CD4-positive, alpha-beta memory T cell (primary cell): ENCODE measurements around the gene JADE3. TPM values are rescaled to one million over a fixed set of nuclear protein-coding genes. Genes with fewer than 3 reads are reported as not detected.
"Not testable (repeated sequence)": the region's sequence is repeated elsewhere in the genome, so short reads cannot be mapped to it uniquely, and the experiment has no call there.

Source experiments
- CTCF ChIA-PET: fragments of 350-600 bp; sonication (Branson Sonifier 250); formaldehyde crosslinking; loops from one replicate; lab custom pipeline; 2021; ENCODE audit warnings: inconsistent platforms; ENCODE audit not compliant: partially characterized antibody; lab: Charles Lee
- POLR2A ChIA-PET: fragments of 350-600 bp; sonication (Branson Sonifier 250); formaldehyde crosslinking; loops from one replicate; lab custom pipeline; 2021; ENCODE audit not compliant: partially characterized antibody; lab: Charles Lee
- DNase-seq, 5 donors: peaks; one replicate each; pipeline versions ENCODE4 v3.0.0 to v3.0.0-alpha.2; 2020 to 2022; ENCODE audit warnings: mixed read lengths in 1 of 5
- H3K27ac ChIP-seq: one replicate; pipeline ENCODE4 v1.7.0; 2013; ENCODE audit warnings: low read depth, low read length
- H3K27me3 ChIP-seq: 2 replicates; pipeline ENCODE4 v1.7.0; 2013; ENCODE audit warnings: mild to moderate bottlenecking, low read length, moderate library complexity; ENCODE audit not compliant: insufficient read depth
- H3K36me3 ChIP-seq: 2 replicates; pipeline ENCODE4 v1.7.0; 2013; ENCODE audit warnings: mild to moderate bottlenecking, low read length, moderate library complexity; ENCODE audit not compliant: insufficient read depth
- H3K4me1 ChIP-seq: 2 replicates; pipeline ENCODE4 v1.7.0; 2013; ENCODE audit warnings: mild to moderate bottlenecking, low read length, moderate library complexity; ENCODE audit not compliant: insufficient read depth
- H3K4me3 ChIP-seq, 2 donors: one replicate each; pipeline ENCODE4 v1.7.0; 2013; ENCODE audit warnings: low read length in 2 of 2, mild to moderate bottlenecking in 1 of 2
- H3K9me3 ChIP-seq, 2 donors: one replicate each; pipeline ENCODE4 v1.7.0; 2013; ENCODE audit warnings: low read length in 2 of 2, control low read depth in 1 of 2; ENCODE audit not compliant: control insufficient read depth in 1 of 2
- H3K27ac Mint-ChIP-seq, 7 donors: one replicate each; pipeline ENCODE4 v1.8.0; 2020 to 2021; ENCODE audit warnings: mixed read lengths in 7 of 7, mild to moderate bottlenecking in 6 of 7, inconsistent platforms in 3 of 7, moderate library complexity in 3 of 7
- H3K27me3 Mint-ChIP-seq, 2 donors: one replicate each; pipeline ENCODE4 v1.8.0; 2020 to 2021; ENCODE audit warnings: mixed read lengths in 2 of 2
- H3K36me3 Mint-ChIP-seq, 2 donors: one replicate each; pipeline ENCODE4 v1.8.0; 2020 to 2021; ENCODE audit warnings: mixed read lengths in 2 of 2, inconsistent platforms in 1 of 2, mild to moderate bottlenecking in 1 of 2
- H3K4me1 Mint-ChIP-seq, 4 donors: one replicate each; pipeline ENCODE4 v1.8.0; 2020 to 2021; ENCODE audit warnings: mixed read lengths in 4 of 4, mild to moderate bottlenecking in 1 of 4
- H3K4me3 Mint-ChIP-seq, 8 donors: one replicate each; pipeline ENCODE4 v1.8.0; 2020 to 2021; ENCODE audit warnings: mixed read lengths in 8 of 8, mild to moderate bottlenecking in 7 of 8, moderate library complexity in 6 of 8, inconsistent platforms in 3 of 8
- H3K9me3 Mint-ChIP-seq, 8 donors: one replicate each; pipeline ENCODE4 v1.8.0; 2020 to 2021; ENCODE audit warnings: mixed read lengths in 8 of 8, mild to moderate bottlenecking in 5 of 8, inconsistent platforms in 3 of 8, moderate library complexity in 1 of 8
- intact Hi-C: fragments of 100-400 bp; cut with micrococcal nuclease; formaldehyde crosslinking; loops from one replicate; pipeline ENCODE4 v1.15.1; 2023
- polyA plus RNA-seq, 2 donors: library from polyadenylated mRNA; unstranded; fragments of 300-500 nt; fragmentation: Illumina TruSeq; gene quantifications; one replicate each; pipeline ENCODE4 v1.2.3, GENCODE V29; 2021
- total RNA-seq, 2 experiments: library from RNA; stranded (reverse); gene quantifications; one replicate each; pipeline ENCODE4 v1.2.3, GENCODE V29; 2021

JADE3 gene
- total and polyA plus RNA-seq, 4 experiments from 2014 or later: 0.25 to 0.58 (median 0.44) TPM; not detected in 1

DNA sequence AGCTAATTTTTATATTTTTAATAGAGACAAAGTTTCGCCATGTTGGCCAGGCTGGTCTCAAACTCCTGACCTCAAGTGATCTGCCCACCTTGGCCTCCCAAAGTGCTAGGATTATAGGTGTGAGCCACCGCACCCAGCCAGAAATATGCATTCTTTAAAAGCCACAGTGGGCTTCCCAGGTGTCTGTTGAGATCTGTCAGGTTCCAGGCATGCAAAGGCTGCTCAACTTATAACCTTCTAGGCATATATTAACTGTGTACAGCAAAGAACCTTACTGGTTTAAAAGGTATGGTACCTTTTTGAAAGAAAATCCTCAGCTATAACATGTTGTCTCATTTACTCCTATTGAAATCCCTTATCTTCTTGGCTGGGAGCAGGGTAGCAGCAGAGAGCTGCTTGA lies 42.5 kb downstream of the JADE3 start:
- no peak for DNase-seq
- no peaks in the 10 kb centered on the region for H3K9me3 Mint-ChIP-seq
- H3K27ac ChIP-seq: no peak overlapping the region
- H3K27ac Mint-ChIP-seq: no peak overlapping the region
- peaks cover 0 to 3% of the 10 kb centered on the region in 2 donors for H3K27me3 Mint-ChIP-seq
- CTCF ChIA-PET: no interaction called here
- no peaks in the 10 kb centered on the region for H3K4me1 ChIP-seq
- POLR2A ChIA-PET: no interaction called here
- no peaks in the 10 kb centered on the region for H3K9me3 ChIP-seq
- intact Hi-C loops: no loop called here
- no peaks in the 10 kb centered on the region for H3K36me3 ChIP-seq
- no peaks in the 10 kb centered on the region for H3K36me3 Mint-ChIP-seq
- no peak overlapping the region for H3K4me3 Mint-ChIP-seq
- H3K4me3 ChIP-seq: no peak overlapping the region
- H3K4me1 Mint-ChIP-seq: no peaks in the 10 kb centered on the region
- H3K27me3 ChIP-seq: no peaks in the 10 kb centered on the region

DNA sequence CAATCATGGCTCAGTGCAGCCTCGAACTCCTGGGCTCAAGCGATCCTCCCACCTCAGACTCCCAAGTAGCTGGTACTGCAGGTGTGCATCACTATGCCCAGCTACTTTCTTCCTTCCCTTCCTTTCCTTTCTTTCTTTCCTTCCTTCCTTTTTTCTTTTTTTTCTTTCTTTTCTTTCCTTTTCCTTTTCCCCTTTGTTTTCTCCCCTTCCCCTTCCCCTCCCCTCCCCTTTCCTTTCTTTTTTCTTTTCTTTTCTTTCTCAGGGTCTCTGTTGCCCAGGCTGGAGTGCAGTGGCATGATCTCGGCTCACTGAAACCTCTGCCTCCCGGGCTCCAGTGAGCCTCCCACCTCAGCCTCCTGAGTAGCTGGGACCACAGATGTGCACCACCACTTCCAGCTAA lies 44.4 kb downstream of the JADE3 start:
- H3K4me3 ChIP-seq, POLR2A ChIA-PET, H3K4me3 Mint-ChIP-seq, H3K9me3 ChIP-seq, H3K4me1 Mint-ChIP-seq, H3K27ac Mint-ChIP-seq, H3K27me3 Mint-ChIP-seq, H3K36me3 Mint-ChIP-seq, H3K36me3 ChIP-seq, H3K27me3 ChIP-seq, H3K4me1 ChIP-seq, DNase-seq, CTCF ChIA-PET, intact Hi-C loops, H3K27ac ChIP-seq, H3K9me3 Mint-ChIP-seq: not testable (repeated sequence)

DNA sequence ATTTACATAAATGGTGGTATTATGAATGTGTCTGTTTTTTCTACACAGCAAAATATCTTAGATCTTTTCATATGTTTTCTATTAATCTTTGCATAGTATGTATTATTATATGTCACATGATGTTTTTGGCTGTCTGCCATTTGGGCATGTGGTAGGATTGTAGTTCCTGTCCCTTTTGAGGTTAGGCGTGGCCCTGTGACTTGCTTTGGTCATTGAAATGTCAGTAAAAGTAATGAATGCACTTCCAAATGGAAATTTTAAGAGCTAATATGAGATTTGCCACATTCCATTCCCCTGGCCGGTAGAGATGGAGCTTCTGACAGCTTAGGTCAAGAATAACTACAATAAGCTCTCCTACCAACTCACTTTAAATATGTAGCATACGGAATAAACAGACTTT lies 45.1 kb downstream of the JADE3 start:
- no peaks in the 10 kb centered on the region for H3K9me3 ChIP-seq
- POLR2A ChIA-PET: no interaction called here
- H3K27me3 ChIP-seq: no peaks in the 10 kb centered on the region
- H3K27me3 Mint-ChIP-seq: peaks cover 0 to 1% of the 10 kb centered on the region in 2 donors
- no peak for DNase-seq
- CTCF ChIA-PET: no interaction called here
- no peaks in the 10 kb centered on the region for H3K4me1 Mint-ChIP-seq
- no peak overlapping the region for H3K27ac Mint-ChIP-seq
- no peaks in the 10 kb centered on the region for H3K36me3 ChIP-seq
- intact Hi-C loops: no loop called here
- H3K4me3 Mint-ChIP-seq: no peak overlapping the region
- H3K27ac ChIP-seq: no peak overlapping the region
- H3K4me1 ChIP-seq: no peaks in the 10 kb centered on the region
- H3K4me3 ChIP-seq: no peak overlapping the region
- no peaks in the 10 kb centered on the region for H3K9me3 Mint-ChIP-seq
- H3K36me3 Mint-ChIP-seq: no peaks in the 10 kb centered on the region

DNA sequence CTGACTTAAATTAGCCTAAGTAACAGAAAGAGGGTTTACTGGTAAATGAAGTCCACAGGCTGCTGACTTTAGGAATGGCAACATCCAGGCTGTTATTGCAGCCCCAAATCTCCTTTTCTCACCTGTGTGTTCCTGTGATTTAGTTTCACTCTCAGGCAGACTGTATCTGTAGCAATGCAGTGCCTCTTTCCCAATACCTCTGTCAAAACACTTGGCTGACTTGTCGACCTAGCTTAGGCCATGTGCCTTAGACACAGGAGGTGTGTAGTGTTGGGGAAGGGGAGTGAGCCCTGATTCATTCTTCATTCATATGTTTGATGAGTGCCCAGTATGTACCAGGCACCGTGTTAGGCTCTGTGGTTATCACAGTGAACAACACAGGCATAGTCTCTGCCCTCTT lies 46.9 kb downstream of the JADE3 start:
- H3K4me3 ChIP-seq: no peak overlapping the region
- no peak overlapping the region for H3K27ac ChIP-seq
- CTCF ChIA-PET: no interaction called here
- no peaks in the 10 kb centered on the region for H3K9me3 ChIP-seq
- H3K36me3 ChIP-seq: no peaks in the 10 kb centered on the region
- intact Hi-C loops: no loop called here
- H3K27me3 ChIP-seq: no peaks in the 10 kb centered on the region
- Mint-ChIP-seq H3K27ac (no peak overlapping the region), H3K27me3 (peaks cover 0 to 1% of the 10 kb centered on the region in 2 donors), H3K36me3 (no peaks in the 10 kb centered on the region), H3K4me3 (no peak overlapping the region), H3K9me3 (no peaks in the 10 kb centered on the region), H3K4me1 (no peaks in the 10 kb centered on the region)
- no peak for DNase-seq
- H3K4me1 ChIP-seq: no peaks in the 10 kb centered on the region
- POLR2A ChIA-PET: no interaction called here

DNA sequence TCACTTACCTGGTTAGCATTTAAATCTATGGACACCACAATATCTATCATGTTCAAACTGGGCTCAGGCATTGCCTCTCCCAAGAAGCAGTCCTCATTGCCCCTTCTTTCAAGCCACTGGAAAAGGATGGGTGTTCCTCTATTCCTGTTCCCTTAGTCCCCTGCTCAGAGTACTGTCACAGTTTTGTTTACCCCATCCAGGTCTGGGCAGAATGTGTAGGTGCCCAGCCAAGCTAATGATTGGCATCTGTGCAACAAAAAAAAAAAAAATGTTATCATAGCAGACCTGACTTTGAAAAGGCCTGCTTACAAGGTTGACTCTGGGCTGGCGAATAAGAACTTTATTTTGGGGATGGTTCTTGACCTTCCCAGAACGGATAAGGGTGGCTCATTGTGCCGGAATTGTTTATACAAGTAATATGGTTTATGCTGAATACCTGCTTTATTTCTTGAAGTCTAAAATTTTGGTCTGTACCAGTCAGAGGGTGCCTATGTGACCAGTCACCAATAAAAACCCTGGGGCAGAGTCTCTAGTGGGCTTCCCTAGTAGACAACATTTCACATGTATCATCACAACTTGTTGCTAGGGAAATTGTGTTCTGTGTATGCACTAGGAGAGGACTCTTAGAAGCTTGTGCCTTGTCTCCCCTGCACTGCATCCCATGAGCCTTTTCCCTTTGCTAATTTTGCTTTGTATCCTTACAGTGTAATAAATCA lies 47.9 kb downstream of the JADE3 start:
- H3K4me3 ChIP-seq: no peak overlapping the region
- POLR2A ChIA-PET: no interaction called here
- H3K9me3 Mint-ChIP-seq: no peaks in the 10 kb centered on the region
- CTCF ChIA-PET: no interaction called here
- no peaks in the 10 kb centered on the region for H3K4me1 Mint-ChIP-seq
- no peaks in the 10 kb centered on the region for H3K36me3 Mint-ChIP-seq
- no peaks in the 10 kb centered on the region for H3K9me3 ChIP-seq
- H3K27ac Mint-ChIP-seq: no peak overlapping the region
- DNase-seq: no peak
- no peak overlapping the region for H3K4me3 Mint-ChIP-seq
- no peaks in the 10 kb centered on the region for H3K36me3 ChIP-seq
- H3K4me1 ChIP-seq: no peaks in the 10 kb centered on the region
- peaks cover 0 to 1% of the 10 kb centered on the region in 2 donors for H3K27me3 Mint-ChIP-seq
- intact Hi-C loops: no loop called here
- no peak overlapping the region for H3K27ac ChIP-seq
- no peaks in the 10 kb centered on the region for H3K27me3 ChIP-seq

DNA sequence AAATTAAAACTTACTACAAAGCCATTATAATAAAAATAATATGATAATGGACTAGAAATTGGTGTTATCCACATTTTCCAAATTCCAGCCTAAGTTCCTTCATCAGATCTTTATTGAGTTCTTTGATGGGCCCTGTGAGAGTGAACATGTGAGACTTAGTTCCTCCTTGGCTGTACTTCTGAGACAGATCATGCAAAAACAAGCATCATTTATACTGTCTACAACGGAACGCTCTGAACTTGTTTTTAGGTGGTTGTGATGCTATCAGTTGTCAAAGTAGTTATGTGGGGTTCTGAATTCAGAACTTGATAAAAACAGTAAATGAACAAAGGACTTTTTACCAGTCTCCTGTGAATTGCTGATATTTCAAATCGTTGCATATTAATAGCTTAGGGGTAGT lies 48.9 kb downstream of the JADE3 start:
- no peaks in the 10 kb centered on the region for H3K36me3 ChIP-seq
- Mint-ChIP-seq H3K4me1 (no peaks in the 10 kb centered on the region), H3K36me3 (no peaks in the 10 kb centered on the region), H3K27me3 (peaks cover 0 to 1% of the 10 kb centered on the region in 2 donors), H3K9me3 (no peaks in the 10 kb centered on the region), H3K4me3 (no peak overlapping the region), H3K27ac (no peak overlapping the region)
- no peaks in the 10 kb centered on the region for H3K27me3 ChIP-seq
- CTCF ChIA-PET: no interaction called here
- no peaks in the 10 kb centered on the region for H3K9me3 ChIP-seq
- intact Hi-C loops: no loop called here
- DNase-seq: no peak
- H3K4me3 ChIP-seq: no peak overlapping the region
- H3K27ac ChIP-seq: no peak overlapping the region
- H3K4me1 ChIP-seq: no peaks in the 10 kb centered on the region
- POLR2A ChIA-PET: no interaction called here

DNA sequence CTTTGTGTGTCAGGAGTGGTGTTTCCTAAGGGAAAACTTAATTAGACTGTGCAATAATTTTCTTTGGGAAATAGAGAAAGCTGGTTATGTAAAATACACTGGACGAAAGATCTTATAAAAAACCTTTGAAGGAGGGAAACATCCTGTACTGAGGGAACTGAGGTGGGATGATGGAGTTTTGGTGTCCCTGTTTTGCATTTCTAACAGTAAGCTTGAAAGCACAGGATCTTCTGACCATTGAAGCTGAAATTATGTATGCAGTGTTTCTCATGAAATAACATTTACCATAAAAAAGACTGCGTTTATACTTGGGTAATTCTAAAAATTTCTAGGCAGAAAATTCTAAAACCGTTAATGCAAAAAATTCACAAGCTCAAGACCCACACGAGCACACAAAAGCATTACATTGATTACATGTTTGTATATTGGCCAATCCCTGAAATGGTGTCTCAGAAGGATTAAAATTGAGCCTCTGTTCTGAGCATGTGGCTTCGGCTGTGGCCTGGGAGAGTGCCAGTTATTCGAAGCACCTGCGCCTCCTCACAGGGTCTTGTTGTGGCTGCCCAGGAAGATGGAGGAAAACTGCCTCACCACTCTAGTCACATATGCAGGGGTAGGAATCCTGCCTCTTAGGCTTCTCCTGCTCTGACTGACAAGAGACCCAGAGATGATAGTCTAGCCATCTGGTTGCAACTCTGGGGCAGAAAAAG lies 49.5 kb downstream of the JADE3 start:
- ChIA-PET POLR2A (no interaction called here), CTCF (no interaction called here)
- Mint-ChIP-seq H3K9me3 (no peaks in the 10 kb centered on the region), H3K27me3 (peaks cover 0 to 1% of the 10 kb centered on the region in 2 donors), H3K4me1 (no peaks in the 10 kb centered on the region), H3K27ac (no peak overlapping the region), H3K4me3 (no peak overlapping the region), H3K36me3 (no peaks in the 10 kb centered on the region)
- Histone ChIP-seq H3K27me3 (no peaks in the 10 kb centered on the region), H3K4me1 (no peaks in the 10 kb centered on the region), H3K4me3 (no peak overlapping the region), H3K9me3 (no peaks in the 10 kb centered on the region), H3K27ac (no peak overlapping the region), H3K36me3 (no peaks in the 10 kb centered on the region)
- no peak for DNase-seq
- intact Hi-C loops: no loop called here
